CD4-positive, alpha-beta T cell (primary cell): Measurements from ENCODE around the gene PARD3B. TPM values are rescaled to one million over a fixed set of nuclear protein-coding genes. Genes with fewer than 3 reads are reported as not detected.

Experiments used
- ATAC-seq: fragments of 200-7000 bp; cut with Tn5 transposase; one replicate; pipeline ENCODE4 v1.10.0; 2022; ENCODE audit warnings: mild to moderate bottlenecking; ENCODE audit not compliant: poor library complexity
- CTCF ChIA-PET: fragments of 350-600 bp; sonication (Branson Sonifier 250); formaldehyde crosslinking; loops from one replicate; lab custom pipeline; 2021; ENCODE audit warnings: antibody characterized with exemption, inconsistent platforms; lab: Charles Lee
- POLR2A ChIA-PET: fragments of 350-600 bp; sonication (Branson Sonifier 250); formaldehyde crosslinking; loops from one replicate; lab custom pipeline; 2021; ENCODE audit warnings: antibody characterized with exemption, inconsistent platforms; lab: Charles Lee
- DNase-seq, 14 experiments: peaks; one replicate each; pipeline ENCODE4 v3.0.0-alpha.2; 2013 to 2020; ENCODE audit warnings: mixed read lengths in 2 of 14
- H3K27ac ChIP-seq, 2 donors: one replicate each; pipeline versions ENCODE4 v1.5.1 to v1.7.0; 2013; ENCODE audit warnings: low read length in 2 of 2, low read depth in 1 of 2, mild to moderate bottlenecking in 1 of 2
- H3K27me3 ChIP-seq, 2 experiments: 1 replicate in 1 of 2; 2 replicates in 1 of 2; pipeline versions ENCODE4 v1.6.1 to v1.7.0; 2013; ENCODE audit warnings: low read length in 2 of 2, control low read depth in 1 of 2, mild to moderate bottlenecking in 1 of 2, moderate library complexity in 1 of 2; ENCODE audit not compliant: insufficient read depth in 2 of 2, control insufficient read depth in 1 of 2
- H3K36me3 ChIP-seq: one replicate; pipeline ENCODE4 v1.6.1; 2013; ENCODE audit warnings: low read length, control low read depth; ENCODE audit not compliant: insufficient read depth
- H3K4me1 ChIP-seq: one replicate; pipeline ENCODE4 v1.6.1; 2013; ENCODE audit warnings: low read length, control low read depth; ENCODE audit not compliant: insufficient read depth
- H3K4me3 ChIP-seq: one replicate; pipeline ENCODE4 v1.5.1; 2013; ENCODE audit warnings: mild to moderate bottlenecking, low read length, moderate library complexity
- H3K9me3 ChIP-seq, 2 experiments: 1 replicate in 1 of 2; 2 replicates in 1 of 2; pipeline versions ENCODE4 v1.6.1 to v1.7.0; 2013; ENCODE audit warnings: low read length in 2 of 2, mild to moderate bottlenecking in 2 of 2, control low read depth in 1 of 2, moderate library complexity in 1 of 2; ENCODE audit not compliant: control insufficient read depth in 1 of 2, insufficient read depth in 1 of 2
- H3K27ac Mint-ChIP-seq: one replicate; pipeline ENCODE4 v1.8.0; 2020; ENCODE audit warnings: mixed read lengths
- H3K27me3 Mint-ChIP-seq: one replicate; pipeline ENCODE4 v1.8.0; 2021; ENCODE audit warnings: mixed read lengths
- H3K36me3 Mint-ChIP-seq: one replicate; pipeline ENCODE4 v1.8.0; 2021; ENCODE audit warnings: low read depth, mixed read lengths
- H3K4me1 Mint-ChIP-seq: one replicate; pipeline ENCODE4 v1.8.0; 2021; ENCODE audit warnings: low read depth, mixed read lengths
- H3K4me3 Mint-ChIP-seq: one replicate; pipeline ENCODE4 v1.8.0; 2020; ENCODE audit warnings: mild to moderate bottlenecking, mixed read lengths
- H3K9me3 Mint-ChIP-seq: one replicate; pipeline ENCODE4 v1.8.0; 2020; ENCODE audit warnings: mixed read lengths
- CTCF ChIP-seq: fragments of 200-600 bp; IDR thresholded peaks from one replicate; pipeline ENCODE4 v1.8.0; 2022; ENCODE audit warnings: antibody characterized with exemption, mild to moderate bottlenecking
- intact Hi-C, 2 experiments: fragments of 100-400 bp; cut with DNase I in 1 of 2; cut with micrococcal nuclease in 1 of 2; formaldehyde crosslinking; loops; one replicate each; pipeline versions ENCODE4 v1.15.1 to v1.9.0; 2023 to 2025; cut with DNase I, micrococcal nuclease
- total RNA-seq, 174 experiments: library from RNA in 2 of 174; stranded (reverse) in 2 of 174; gene quantifications; one replicate each; pipeline ENCODE4 v1.2.3 and lab custom pipeline; 2021 to 2026

The PARD3B gene
- total RNA-seq, 2 experiments from 2014 or later: 0.87 to 1.9 TPM

- no peak for TF ChIP-seq CTCF
Observed at GRCh38 chr2:205293559-205293958, 748.3 kb downstream of the PARD3B start.

GRCh38 chr2:205296959-205297358 lies 751.7 kb downstream of the PARD3B start:
- CTCF ChIA-PET: no interaction called here

More at GRCh38 chr2:205293559-205293958, 748.3 kb downstream of the PARD3B start:
- no peak overlapping the region for H3K27ac Mint-ChIP-seq
- ATAC-seq (no peak), DNase-seq (peak in 2 of 14 experiments; percentile 25 to 28)
- Histone ChIP-seq H3K4me1 (no peaks in the 10 kb centered on the region), H3K27ac (no peak overlapping the region), H3K9me3 (no peaks in the 10 kb centered on the region), H3K4me3 (no peak overlapping the region), H3K27me3 (no peaks in the 10 kb centered on the region), H3K36me3 (no peaks in the 10 kb centered on the region)
- ChIA-PET CTCF (no interaction called here), POLR2A (no interaction called here)
- no peak overlapping the region for H3K4me3 Mint-ChIP-seq
- intact Hi-C loops: no loop called here
- no peaks in the 10 kb centered on the region for H3K9me3 Mint-ChIP-seq
- no peaks in the 10 kb centered on the region for H3K36me3 Mint-ChIP-seq
- H3K27me3 Mint-ChIP-seq: no peaks in the 10 kb centered on the region
- H3K4me1 Mint-ChIP-seq: no peaks in the 10 kb centered on the region

DNA sequence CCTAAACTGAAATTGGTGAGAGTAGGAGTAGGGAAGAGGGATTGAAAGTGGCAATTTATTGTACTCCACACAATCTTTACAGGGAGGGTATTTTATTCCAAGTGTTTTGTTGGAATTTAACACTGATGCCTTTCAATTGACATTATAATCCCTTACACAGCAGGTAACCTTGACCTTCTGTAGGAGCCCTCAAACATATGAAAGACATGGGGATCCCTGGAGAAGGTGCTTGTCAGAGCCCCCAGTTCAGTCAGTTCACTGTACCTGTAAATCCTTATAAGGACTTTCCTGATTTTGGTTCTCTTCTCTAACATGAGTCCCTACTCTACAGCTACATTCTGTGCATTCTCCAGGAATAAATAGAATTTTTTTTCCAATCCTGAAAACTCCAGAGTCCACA lies 752.1 kb downstream of the PARD3B start:
- Mint-ChIP-seq H3K36me3 (no peaks in the 10 kb centered on the region), H3K9me3 (no peaks in the 10 kb centered on the region), H3K27me3 (no peaks in the 10 kb centered on the region), H3K4me1 (peaks cover 7% of the 10 kb centered on the region), H3K4me3 (no peak overlapping the region), H3K27ac (no peak overlapping the region)
- ATAC-seq (no peak), DNase-seq (no peak)
- Histone ChIP-seq H3K4me3 (no peak overlapping the region), H3K27me3 (no peaks in the 10 kb centered on the region), H3K36me3 (no peaks in the 10 kb centered on the region), H3K9me3 (no peaks in the 10 kb centered on the region), H3K4me1 (no peaks in the 10 kb centered on the region), H3K27ac (no peak overlapping the region)
- ChIA-PET POLR2A (no interaction called here), CTCF (no interaction called here)
- TF ChIP-seq CTCF: no peak
- intact Hi-C loops: no loop called here

More at GRCh38 chr2:205296959-205297358, 751.7 kb downstream of the PARD3B start:
- intact Hi-C loops: no loop called here
- Histone ChIP-seq H3K27me3 (no peaks in the 10 kb centered on the region), H3K36me3 (no peaks in the 10 kb centered on the region), H3K9me3 (no peaks in the 10 kb centered on the region), H3K27ac (no peak overlapping the region), H3K4me3 (no peak overlapping the region), H3K4me1 (no peaks in the 10 kb centered on the region)
- POLR2A ChIA-PET: no interaction called here
- no peak overlapping the region for H3K4me3 Mint-ChIP-seq
- no peaks in the 10 kb centered on the region for H3K9me3 Mint-ChIP-seq
- no peak for DNase-seq
- no peaks in the 10 kb centered on the region for H3K27me3 Mint-ChIP-seq
- no peak overlapping the region for H3K27ac Mint-ChIP-seq
- peaks cover 7% of the 10 kb centered on the region for H3K4me1 Mint-ChIP-seq
- no peaks in the 10 kb centered on the region for H3K36me3 Mint-ChIP-seq
- no peak for ATAC-seq
- no peak for TF ChIP-seq CTCF
